ENCODE measurements around the gene MLH3. TPM values are rescaled to one million over a fixed set of nuclear protein-coding genes. Genes with fewer than 3 reads are reported as not detected.

MLH3 gene
- total RNA-seq, 1 donor: 25.9 TPM

DNA sequence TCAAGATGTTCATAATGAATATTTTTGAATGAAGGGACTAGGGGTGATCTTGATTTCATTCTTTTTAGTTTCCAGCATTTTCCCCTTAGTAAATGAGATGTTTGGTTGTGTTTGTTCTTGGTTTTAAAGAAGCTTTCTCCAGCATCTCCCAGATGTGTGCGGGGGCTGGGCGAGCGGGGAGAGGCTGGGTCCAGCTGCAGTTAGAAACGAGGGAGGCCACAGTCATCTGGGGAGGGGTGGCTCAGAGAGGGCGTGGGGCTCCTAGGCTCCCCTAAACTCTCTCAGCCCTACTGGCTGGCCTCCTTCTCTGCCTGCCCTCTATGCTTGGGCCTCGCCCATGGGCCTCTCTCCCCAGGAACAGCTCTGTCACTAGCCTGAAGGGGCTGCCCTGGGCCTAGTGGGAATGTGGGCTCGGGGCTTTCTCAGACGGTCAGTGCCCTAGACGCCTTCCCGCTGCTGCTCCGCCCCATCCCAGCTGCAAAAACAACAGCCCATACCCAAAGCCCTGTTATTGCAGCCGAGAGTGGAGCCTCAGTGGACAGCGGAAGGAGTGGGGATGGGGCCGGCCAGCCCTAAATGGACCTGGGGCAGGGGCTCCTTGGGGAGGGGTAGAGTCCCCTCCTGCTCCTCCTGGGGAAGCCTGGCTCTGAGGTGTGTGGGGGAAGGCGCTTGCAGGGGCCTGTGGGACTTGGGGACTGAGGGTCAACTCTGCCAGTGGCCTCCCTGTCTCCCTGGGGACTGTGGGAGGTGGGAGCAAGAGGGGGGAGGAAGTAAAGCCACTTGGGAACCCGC lies 66.8 kb downstream of the MLH3 start:
- no peak overlapping the region for H3K4me3 ChIP-seq (ENCODE audit: low read depth, low read length)
- TF ChIP-seq, protein P1, sequence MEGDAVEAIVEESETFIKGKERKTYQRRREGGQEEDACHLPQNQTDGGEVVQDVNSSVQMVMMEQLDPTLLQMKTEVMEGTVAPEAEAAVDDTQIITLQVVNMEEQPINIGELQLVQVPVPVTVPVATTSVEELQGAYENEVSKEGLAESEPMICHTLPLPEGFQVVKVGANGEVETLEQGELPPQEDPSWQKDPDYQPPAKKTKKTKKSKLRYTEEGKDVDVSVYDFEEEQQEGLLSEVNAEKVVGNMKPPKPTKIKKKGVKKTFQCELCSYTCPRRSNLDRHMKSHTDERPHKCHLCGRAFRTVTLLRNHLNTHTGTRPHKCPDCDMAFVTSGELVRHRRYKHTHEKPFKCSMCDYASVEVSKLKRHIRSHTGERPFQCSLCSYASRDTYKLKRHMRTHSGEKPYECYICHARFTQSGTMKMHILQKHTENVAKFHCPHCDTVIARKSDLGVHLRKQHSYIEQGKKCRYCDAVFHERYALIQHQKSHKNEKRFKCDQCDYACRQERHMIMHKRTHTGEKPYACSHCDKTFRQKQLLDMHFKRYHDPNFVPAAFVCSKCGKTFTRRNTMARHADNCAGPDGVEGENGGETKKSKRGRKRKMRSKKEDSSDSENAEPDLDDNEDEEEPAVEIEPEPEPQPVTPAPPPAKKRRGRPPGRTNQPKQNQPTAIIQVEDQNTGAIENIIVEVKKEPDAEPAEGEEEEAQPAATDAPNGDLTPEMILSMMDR (IDR thresholded peaks at IDR 0.05; ENCODE audit: insufficient read depth, low read depth, low read length): no peak
- DNase-seq (ENCODE audit: low read depth): no peak

DNA sequence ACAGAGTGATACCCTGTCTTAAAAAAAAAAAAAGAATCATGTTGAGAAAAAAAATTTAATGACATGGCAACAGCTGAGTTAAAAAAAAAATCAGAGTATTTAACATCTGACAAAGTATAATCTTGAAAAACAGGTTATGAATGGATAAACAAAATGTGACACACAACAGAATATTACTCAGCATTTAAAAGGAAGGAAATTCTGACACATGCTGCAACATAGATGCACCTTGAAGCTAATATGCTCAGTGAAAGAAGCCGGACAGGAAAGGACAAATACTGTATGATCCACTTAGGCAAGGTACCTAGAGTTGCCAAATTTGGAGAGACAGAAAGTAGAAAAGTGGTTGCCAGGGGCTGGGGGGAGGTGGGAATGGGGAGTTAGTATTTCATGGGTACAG lies 67.9 kb downstream of the MLH3 start:
- DNase-seq (ENCODE audit: low read depth): no peak
- TF ChIP-seq, protein P1 (IDR thresholded peaks at IDR 0.05; ENCODE audit: insufficient read depth, low read depth, low read length): no peak

DNA sequence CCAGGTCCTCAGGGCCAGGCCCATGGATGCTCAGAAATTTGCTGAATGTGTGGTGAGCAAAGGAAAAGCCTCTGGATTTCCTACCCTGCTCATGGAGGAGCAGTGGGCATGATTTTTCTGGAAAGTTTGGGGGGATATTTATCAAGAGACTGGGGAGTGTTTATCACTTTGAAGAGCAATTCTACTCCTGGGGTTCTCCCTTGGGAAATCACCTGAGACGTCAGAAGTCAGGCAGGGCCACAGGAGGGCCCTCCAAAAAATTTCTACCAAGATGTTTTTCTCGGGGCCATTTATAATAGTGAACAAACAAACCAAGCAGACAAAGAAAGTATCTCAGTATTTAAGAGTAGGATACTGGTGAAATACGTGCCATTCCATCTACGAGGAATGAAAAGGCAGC lies 68.6 kb downstream of the MLH3 start:
- no peak overlapping the region for H3K4me3 ChIP-seq (ENCODE audit: low read depth, low read length)
- no peak for DNase-seq (ENCODE audit: low read depth)
- TF ChIP-seq, protein P1 (IDR thresholded peaks at IDR 0.05; ENCODE audit: insufficient read depth, low read depth, low read length): no peak

More for the DNA sequence above, 67.9 kb downstream of the MLH3 start:
- no peak overlapping the region for H3K4me3 ChIP-seq (ENCODE audit: low read depth, low read length)

DNA sequence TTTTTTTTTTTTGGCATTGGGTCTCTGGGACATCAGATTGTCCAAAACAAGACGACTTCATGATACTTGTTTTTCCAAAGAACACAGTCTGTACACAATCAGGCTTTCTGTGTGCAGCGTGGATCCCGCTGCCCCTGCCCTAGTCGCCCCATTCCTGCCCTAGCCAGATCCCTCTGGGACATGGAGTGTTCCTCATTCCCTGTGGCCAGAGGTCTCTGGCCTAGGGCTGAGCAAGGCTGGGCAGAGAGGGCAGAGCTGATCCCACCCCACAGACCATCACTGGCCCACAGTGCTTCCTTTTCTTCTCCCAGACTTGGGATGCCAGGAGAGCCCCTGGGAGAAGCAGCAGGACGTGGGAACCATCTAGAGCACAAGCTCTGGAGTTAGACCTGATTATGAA lies 69.4 kb downstream of the MLH3 start:
- DNase-seq (ENCODE audit: low read depth): no peak
- H3K4me3 ChIP-seq (ENCODE audit: low read depth, low read length): no peak overlapping the region
- TF ChIP-seq, protein P1 (IDR thresholded peaks at IDR 0.05; ENCODE audit: insufficient read depth, low read depth, low read length): no peak

DNA sequence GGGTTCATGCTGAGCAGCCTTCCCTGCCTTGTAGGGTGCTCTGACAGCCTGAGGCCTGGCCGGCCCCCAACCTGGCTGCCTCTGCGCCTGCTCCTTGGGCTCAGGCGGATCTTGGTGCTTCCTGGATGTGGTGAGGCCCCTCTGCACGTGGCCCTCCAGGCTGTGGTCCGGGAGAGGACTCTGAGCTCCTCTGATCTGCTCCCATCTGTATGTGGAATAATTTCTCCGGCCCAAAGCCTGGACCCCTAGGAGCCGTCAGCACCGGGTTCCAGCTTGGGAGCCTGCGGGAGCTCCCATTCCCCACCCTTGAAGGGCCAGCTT lies 69.8 kb downstream of the MLH3 start:
- H3K4me3 ChIP-seq (ENCODE audit: low read depth, low read length): no peak overlapping the region
- TF ChIP-seq, protein P1 (IDR thresholded peaks at IDR 0.05; ENCODE audit: insufficient read depth, low read depth, low read length): no peak
- DNase-seq (ENCODE audit: low read depth): no peak

DNA sequence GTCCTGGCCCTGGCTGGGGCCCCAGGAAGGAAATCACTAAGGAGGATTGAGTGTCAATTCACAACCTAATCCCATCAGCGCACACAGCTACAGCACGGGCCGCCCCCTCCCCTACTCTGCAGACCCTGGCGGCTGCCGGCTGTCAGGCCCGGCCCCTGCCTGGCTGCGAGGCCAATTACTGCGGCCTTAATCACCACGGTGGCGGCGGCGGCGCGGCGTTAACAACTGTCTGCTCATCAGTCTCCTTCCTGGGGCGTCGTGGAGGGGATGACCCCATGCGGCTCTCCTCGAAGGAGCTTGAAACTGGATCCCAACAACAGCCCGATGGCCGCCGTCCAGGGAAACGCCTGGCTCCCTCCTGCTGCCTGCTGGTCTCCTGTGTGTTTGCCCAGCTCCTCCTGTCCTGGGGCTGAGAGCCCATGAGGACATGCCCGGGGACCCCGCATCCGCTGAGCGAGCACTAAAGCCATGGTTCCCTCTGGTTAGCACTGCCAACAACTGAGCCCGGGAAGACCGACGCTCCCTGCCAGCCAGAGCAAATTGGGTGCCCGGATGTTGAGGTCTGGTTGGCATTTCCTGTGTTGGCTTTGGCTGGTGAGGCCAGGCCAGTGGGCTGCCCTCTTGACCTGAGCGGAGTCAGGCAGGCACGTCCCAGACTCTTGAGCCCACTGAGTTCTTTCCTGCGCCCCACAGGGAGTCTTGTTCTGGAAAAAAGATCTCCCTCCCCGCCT lies 70.4 kb downstream of the MLH3 start:
- no peak overlapping the region for H3K4me3 ChIP-seq (ENCODE audit: low read depth, low read length)
- DNase-seq (ENCODE audit: low read depth): peak; percentile 41
- TF ChIP-seq, protein P1 (IDR thresholded peaks at IDR 0.05; ENCODE audit: insufficient read depth, low read depth, low read length): no peak
